ENCODE data around the gene PRDM11.

Gene PRDM11

GRCh38 chr11:45279645-45280044, 133.2 kb downstream of the PRDM11 start:
- Histone ChIP-seq H4K91ac (ENCODE audit: low read length) (no peak overlapping the region), H3K4me2 (ENCODE audit: low read length, poor library complexity, severe bottlenecking) (no peak overlapping the region), H2BK12ac (ENCODE audit: low read length in 2 of 2) (no peak overlapping the region), H3K9ac (ENCODE audit: low read length) (no peak overlapping the region), H3K4me3 (ENCODE audit: insufficient read depth in 1 of 2, low read depth in 1 of 2, low read length in 2 of 2) (no peak overlapping the region), H3K36me3 (ENCODE audit: control insufficient read depth in 1 of 2, insufficient read depth in 2 of 2, low read depth in 1 of 2, low read length in 2 of 2) (no peaks in the 10 kb centered on the region), H2BK120ac (ENCODE audit: low read depth, low read length) (no peak overlapping the region), H2AFZ (ENCODE audit: low read depth, low read length) (no peak overlapping the region), H2AK5ac (ENCODE audit: low read length, severe bottlenecking) (no peak overlapping the region), H3K27me3 (ENCODE audit: control insufficient read depth in 1 of 2, insufficient read depth in 1 of 2, low read length in 2 of 2) (peaks cover 11 to 83% of the 10 kb centered on the region in 2 experiments), H2BK15ac (ENCODE audit: low read depth, poor library complexity, severe bottlenecking) (no peak overlapping the region), H2BK5ac (ENCODE audit: low read depth, low read length, poor library complexity, severe bottlenecking) (no peak overlapping the region), H3K23ac (ENCODE audit: low read length in 2 of 2) (no peak overlapping the region), H3K27ac (ENCODE audit: low read length, poor library complexity, severe bottlenecking) (no peak overlapping the region), H3K18ac (ENCODE audit: low read depth in 1 of 2, low read length in 2 of 2) (no peak overlapping the region), H4K8ac (ENCODE audit: low read length) (no peak overlapping the region), H3K14ac (ENCODE audit: low read length in 2 of 2) (no peak overlapping the region), H3K4me1 (ENCODE audit: control insufficient read depth, insufficient read depth, low read depth, low read length) (peaks cover 2% of the 10 kb centered on the region), H3K79me1 (replicated peaks; ENCODE audit: low read length, poor library complexity, severe bottlenecking) (no peaks in the 10 kb centered on the region), H3K9me3 (ENCODE audit: control insufficient read depth, low read length) (peaks cover 7% of the 10 kb centered on the region), H3K4ac (ENCODE audit: low read depth in 1 of 2, low read length in 2 of 2) (no peak overlapping the region)
- DNase-seq, result no peak
- 79% methylated on average over 2 of the region's 2 CpGs for WGBS

GRCh38 chr11:45280449-45280848, 134.0 kb downstream of the PRDM11 start:
- Histone ChIP-seq H3K23ac (ENCODE audit: low read length in 2 of 2) (no peak overlapping the region), H3K4me1 (ENCODE audit: control insufficient read depth, insufficient read depth, low read depth, low read length) (peaks cover 2% of the 10 kb centered on the region), H2AK5ac (ENCODE audit: low read length, severe bottlenecking) (no peak overlapping the region), H3K4ac (ENCODE audit: low read depth in 1 of 2, low read length in 2 of 2) (no peak overlapping the region), H3K14ac (ENCODE audit: low read length in 2 of 2) (no peak overlapping the region), H3K27me3 (ENCODE audit: control insufficient read depth in 1 of 2, insufficient read depth in 1 of 2, low read length in 2 of 2) (peaks cover 19 to 83% of the 10 kb centered on the region in 2 experiments), H2AFZ (ENCODE audit: low read depth, low read length) (no peak overlapping the region), H2BK15ac (ENCODE audit: low read depth, poor library complexity, severe bottlenecking) (no peak overlapping the region), H4K91ac (ENCODE audit: low read length) (no peak overlapping the region), H2BK120ac (ENCODE audit: low read depth, low read length) (no peak overlapping the region), H2BK12ac (ENCODE audit: low read length in 2 of 2) (no peak overlapping the region), H3K9me3 (ENCODE audit: control insufficient read depth, low read length) (peaks cover 7% of the 10 kb centered on the region), H3K27ac (ENCODE audit: low read length, poor library complexity, severe bottlenecking) (no peak overlapping the region), H3K9ac (ENCODE audit: low read length) (no peak overlapping the region), H3K36me3 (ENCODE audit: control insufficient read depth in 1 of 2, insufficient read depth in 2 of 2, low read depth in 1 of 2, low read length in 2 of 2) (no peaks in the 10 kb centered on the region), H4K8ac (ENCODE audit: low read length) (no peak overlapping the region), H2BK5ac (ENCODE audit: low read depth, low read length, poor library complexity, severe bottlenecking) (no peak overlapping the region), H3K18ac (ENCODE audit: low read depth in 1 of 2, low read length in 2 of 2) (no peak overlapping the region), H3K79me1 (replicated peaks; ENCODE audit: low read length, poor library complexity, severe bottlenecking) (no peaks in the 10 kb centered on the region), H3K4me2 (ENCODE audit: low read length, poor library complexity, severe bottlenecking) (no peak overlapping the region), H3K4me3 (ENCODE audit: insufficient read depth in 1 of 2, low read depth in 1 of 2, low read length in 2 of 2) (no peak overlapping the region)
- DNase-seq, result no peak
- 21% methylated on average over 3 of the region's 3 CpGs for WGBS

DNA sequence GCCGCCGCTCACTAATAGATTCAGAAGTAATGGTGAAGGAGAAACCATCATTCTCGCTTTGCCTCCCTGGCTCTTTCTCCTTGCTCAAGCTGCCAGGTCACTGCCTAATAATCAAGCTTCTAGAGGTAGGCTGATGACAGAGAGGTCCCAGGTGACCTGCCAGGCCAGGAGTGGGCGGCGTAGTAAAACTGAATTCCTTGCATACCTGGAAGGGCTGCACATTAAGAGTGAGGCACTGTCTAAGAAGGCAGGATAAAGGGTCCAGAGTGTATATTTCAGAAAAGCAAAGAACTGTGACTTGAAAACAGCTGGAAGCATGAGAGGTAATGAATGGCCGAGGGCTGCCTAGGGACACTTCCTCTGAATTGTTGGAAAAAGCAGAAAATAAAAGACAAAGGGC, 135.6 kb downstream of the PRDM11 start:
- Histone ChIP-seq H4K8ac (ENCODE audit: low read length) (no peak overlapping the region), H2AK5ac (ENCODE audit: low read length, severe bottlenecking) (no peak overlapping the region)
- DNase-seq, result no peak

More for the DNA sequence above, 135.6 kb downstream of the PRDM11 start:
- no peak overlapping the region for H2BK5ac ChIP-seq (ENCODE audit: low read depth, low read length, poor library complexity, severe bottlenecking)
- no peak overlapping the region for H2BK120ac ChIP-seq (ENCODE audit: low read depth, low read length)
- H3K9me3 ChIP-seq (ENCODE audit: control insufficient read depth, low read length), result peaks cover 12% of the 10 kb centered on the region
- 74% methylated on average over 6 of the region's 6 CpGs for WGBS
- H3K4me2 ChIP-seq (ENCODE audit: low read length, poor library complexity, severe bottlenecking), result no peak overlapping the region
- no peak overlapping the region for H3K4me3 ChIP-seq (ENCODE audit: insufficient read depth in 1 of 2, low read depth in 1 of 2, low read length in 2 of 2)
- H3K14ac ChIP-seq (ENCODE audit: low read length in 2 of 2), result no peak overlapping the region
- H3K27ac ChIP-seq (ENCODE audit: low read length, poor library complexity, severe bottlenecking), result no peak overlapping the region
- H2BK15ac ChIP-seq (ENCODE audit: low read depth, poor library complexity, severe bottlenecking), result no peak overlapping the region
- no peak overlapping the region for H4K91ac ChIP-seq (ENCODE audit: low read length)
- H3K23ac ChIP-seq (ENCODE audit: low read length in 2 of 2), result no peak overlapping the region
- peaks cover 31 to 91% of the 10 kb centered on the region in 2 experiments for H3K27me3 ChIP-seq (ENCODE audit: control insufficient read depth in 1 of 2, insufficient read depth in 1 of 2, low read length in 2 of 2)
- no peak overlapping the region for H2AFZ ChIP-seq (ENCODE audit: low read depth, low read length)
- peaks cover 9% of the 10 kb centered on the region for H3K4me1 ChIP-seq (ENCODE audit: control insufficient read depth, insufficient read depth, low read depth, low read length)
- no peaks in the 10 kb centered on the region for H3K36me3 ChIP-seq (ENCODE audit: control insufficient read depth in 1 of 2, insufficient read depth in 2 of 2, low read depth in 1 of 2, low read length in 2 of 2)
- no peaks in the 10 kb centered on the region for H3K79me1 ChIP-seq (replicated peaks; ENCODE audit: low read length, poor library complexity, severe bottlenecking)
- H2BK12ac ChIP-seq (ENCODE audit: low read length in 2 of 2), result no peak overlapping the region
- H3K18ac ChIP-seq (ENCODE audit: low read depth in 1 of 2, low read length in 2 of 2), result no peak overlapping the region
- H3K9ac ChIP-seq (ENCODE audit: low read length), result no peak overlapping the region
- no peak overlapping the region for H3K4ac ChIP-seq (ENCODE audit: low read depth in 1 of 2, low read length in 2 of 2)
